ENCODE measurements around the gene G0S2. TPM values are rescaled to one million over a fixed set of nuclear protein-coding genes. Genes with fewer than 3 reads are reported as not detected.

The G0S2 gene
- total and polyA plus RNA-seq, 9 of the 15 experiments (the other 6 are each of a cell fraction or from before 2014, with no cell fraction given) = 0.18 to 65.6 (median 11.4) TPM

GRCh38 chr1:209652873-209653401, 22.3 kb upstream of the G0S2 start (continued):
- TF ChIP-seq ZBTB43 (CRISPR knock-in tag; IDR thresholded peaks at IDR 0.05) (no peak), MECOM (CRISPR knock-in tag; IDR thresholded peaks at IDR 0.05) (no peak), ZNF224 (CRISPR knock-in tag; IDR thresholded peaks at IDR 0.05) (no peak), HDAC6 (IDR thresholded peaks at IDR 0.05; ENCODE audit: low read depth, low read length) (no peak), CXXC5 (CRISPR knock-in tag; IDR thresholded peaks at IDR 0.05) (no peak), POLR3G (IDR thresholded peaks at IDR 0.05; ENCODE audit: extremely low read depth, insufficient read length, insufficient replicate concordance) (no peak), CREB3 (tag; conservative IDR thresholded peaks at IDR 0.05; ENCODE audit: low read depth) (no peak), MTA2 (IDR thresholded peaks at IDR 0.05; ENCODE audit: low read depth) (no peak), ZNF134 (CRISPR knock-in tag; conservative IDR thresholded peaks at IDR 0.05) (no peak), KLF10 (CRISPR knock-in tag; IDR thresholded peaks at IDR 0.05) (no peak), FOSL1 (tag; conservative IDR thresholded peaks at IDR 0.05) (peak; percentile 61; the same call in 1 of the 2 replicates), RFX7 (CRISPR knock-in tag; IDR thresholded peaks at IDR 0.05) (no peak), ETV6 (IDR thresholded peaks at IDR 0.05; ENCODE audit: borderline replicate concordance in 1 of 2, low read depth in 2 of 2, low read length in 1 of 2) (no peak), ETV6 (CRISPR knock-in tag; IDR thresholded peaks at IDR 0.05; ENCODE audit: borderline replicate concordance) (no peak), MED1 (CRISPR knock-in tag; IDR thresholded peaks at IDR 0.05; ENCODE audit: borderline replicate concordance) (no peak), EHMT2 (IDR thresholded peaks at IDR 0.05) (0 out of 2 replicates have a peak, but pooled peaks have one; percentile 24), ZEB2 (IDR thresholded peaks at IDR 0.05) (peak; percentile 85), MEIS2 (IDR thresholded peaks at IDR 0.05; ENCODE audit: partially characterized antibody) (peak; percentile 18), POLR2H (tag; IDR thresholded peaks at IDR 0.05; ENCODE audit: low read depth) (no peak), ZNF717 (CRISPR knock-in tag; IDR thresholded peaks at IDR 0.05) (no peak), HMGXB4 (CRISPR knock-in tag; IDR thresholded peaks at IDR 0.05) (no peak), CREB5 (CRISPR knock-in tag; IDR thresholded peaks at IDR 0.05) (no peak)
- TF ChIP-seq, protein P1, sequence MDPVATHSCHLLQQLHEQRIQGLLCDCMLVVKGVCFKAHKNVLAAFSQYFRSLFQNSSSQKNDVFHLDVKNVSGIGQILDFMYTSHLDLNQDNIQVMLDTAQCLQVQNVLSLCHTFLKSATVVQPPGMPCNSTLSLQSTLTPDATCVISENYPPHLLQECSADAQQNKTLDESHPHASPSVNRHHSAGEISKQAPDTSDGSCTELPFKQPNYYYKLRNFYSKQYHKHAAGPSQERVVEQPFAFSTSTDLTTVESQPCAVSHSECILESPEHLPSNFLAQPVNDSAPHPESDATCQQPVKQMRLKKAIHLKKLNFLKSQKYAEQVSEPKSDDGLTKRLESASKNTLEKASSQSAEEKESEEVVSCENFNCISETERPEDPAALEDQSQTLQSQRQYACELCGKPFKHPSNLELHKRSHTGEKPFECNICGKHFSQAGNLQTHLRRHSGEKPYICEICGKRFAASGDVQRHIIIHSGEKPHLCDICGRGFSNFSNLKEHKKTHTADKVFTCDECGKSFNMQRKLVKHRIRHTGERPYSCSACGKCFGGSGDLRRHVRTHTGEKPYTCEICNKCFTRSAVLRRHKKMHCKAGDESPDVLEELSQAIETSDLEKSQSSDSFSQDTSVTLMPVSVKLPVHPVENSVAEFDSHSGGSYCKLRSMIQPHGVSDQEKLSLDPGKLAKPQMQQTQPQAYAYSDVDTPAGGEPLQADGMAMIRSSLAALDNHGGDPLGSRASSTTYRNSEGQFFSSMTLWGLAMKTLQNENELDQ (CRISPR knock-in tag; IDR thresholded peaks at IDR 0.05; ENCODE audit: borderline replicate concordance) = no peak

Measured in K562 (cell line).